GM12874 (cell line): Measurements from ENCODE around the gene VCAM1.

Source experiments
- CTCF ChIP-seq: IDR thresholded peaks from 2 replicates; pipeline ENCODE4 v1.5.1; 2011; ENCODE audit warnings: low read depth, mild to moderate bottlenecking, control low read depth, low read length, moderate library complexity; ENCODE audit not compliant: insufficient read depth

The VCAM1 gene

DNA sequence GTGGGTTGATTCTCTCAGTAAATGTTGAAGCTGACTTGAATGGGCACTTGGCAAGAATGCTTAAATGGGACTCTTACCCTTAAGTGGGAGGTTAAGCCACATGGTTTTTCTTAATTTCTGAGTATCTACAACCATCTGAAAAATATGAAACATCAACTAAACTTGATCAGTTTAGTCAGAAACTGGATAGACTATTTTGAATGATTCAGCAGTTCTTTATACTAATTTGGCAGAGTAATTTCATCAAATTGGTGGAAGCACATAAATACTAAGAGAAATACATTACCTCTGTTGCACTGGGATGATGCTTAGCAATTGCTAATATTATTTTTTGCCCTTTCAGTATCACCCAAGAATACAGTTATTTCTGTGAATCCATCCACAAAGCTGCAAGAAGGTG lies 4.7 kb downstream of the VCAM1 start:
- TF ChIP-seq CTCF: no peak

DNA sequence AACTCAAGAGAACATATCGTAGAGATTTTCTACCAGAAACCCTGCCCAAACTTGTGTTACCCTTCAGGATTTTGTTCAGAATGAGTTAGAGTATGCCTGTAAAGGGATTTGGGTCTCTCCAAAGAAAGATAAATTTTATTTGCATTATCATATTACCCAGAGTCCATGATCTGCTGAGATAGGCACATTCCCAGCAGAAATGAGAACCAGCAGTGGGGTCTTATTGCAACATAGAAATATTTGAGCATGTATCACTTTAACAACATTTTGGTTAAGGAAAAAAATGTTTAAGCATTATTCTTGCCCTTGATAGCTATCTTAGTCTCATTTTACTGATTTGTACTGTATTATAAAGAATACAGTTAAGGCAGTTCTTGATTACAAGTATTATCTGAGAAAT lies 10.6 kb downstream of the VCAM1 start:
- TF ChIP-seq CTCF: no peak

- TF ChIP-seq CTCF: no peak
Observed at GRCh38 chr1:100731309-100731708, 11.8 kb downstream of the VCAM1 start.

- no peak for TF ChIP-seq CTCF
Observed at GRCh38 chr1:100731758-100732157, 12.2 kb downstream of the VCAM1 start.

- no peak for TF ChIP-seq CTCF
Observed at GRCh38 chr1:100734676-100735075, 15.1 kb downstream of the VCAM1 start.

DNA sequence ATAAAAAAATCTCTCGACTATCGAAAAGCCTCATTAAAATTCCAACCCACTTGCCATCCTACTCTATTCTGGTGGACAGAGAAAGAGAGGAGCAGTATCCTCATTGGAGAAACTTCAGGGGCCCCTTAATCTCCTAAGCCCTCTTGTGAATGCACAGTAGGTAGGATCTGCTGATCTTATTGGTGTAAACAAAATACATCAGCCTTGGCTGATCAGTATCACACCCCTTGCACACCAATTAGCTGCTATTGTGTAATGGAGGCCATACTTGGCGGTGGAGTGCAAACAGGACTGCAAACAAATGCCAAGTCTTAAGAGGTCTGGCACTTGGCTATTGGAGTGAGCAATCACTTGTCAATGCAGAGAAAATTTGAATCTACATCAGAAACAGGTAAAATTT lies 15.7 kb downstream of the VCAM1 start:
- TF ChIP-seq CTCF: no peak

DNA sequence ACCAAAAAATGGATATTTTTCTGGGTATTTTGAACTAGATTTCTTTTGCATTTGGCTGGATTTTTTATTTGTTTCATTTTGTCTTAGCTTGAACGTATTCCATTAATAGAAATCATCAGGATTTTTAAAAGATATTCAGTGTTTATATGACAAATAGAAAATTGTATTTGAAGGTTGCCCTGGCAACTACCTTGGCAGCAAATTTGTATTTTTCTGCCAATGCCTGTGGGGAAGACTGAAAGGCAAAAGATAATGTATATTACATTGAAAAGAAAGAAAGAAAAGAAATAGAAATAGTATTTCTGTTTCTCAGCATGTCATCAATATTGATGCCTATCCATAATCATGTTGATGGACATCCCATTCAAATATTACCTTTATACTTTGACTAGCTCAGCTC lies 16.8 kb downstream of the VCAM1 start:
- TF ChIP-seq CTCF: no peak

DNA sequence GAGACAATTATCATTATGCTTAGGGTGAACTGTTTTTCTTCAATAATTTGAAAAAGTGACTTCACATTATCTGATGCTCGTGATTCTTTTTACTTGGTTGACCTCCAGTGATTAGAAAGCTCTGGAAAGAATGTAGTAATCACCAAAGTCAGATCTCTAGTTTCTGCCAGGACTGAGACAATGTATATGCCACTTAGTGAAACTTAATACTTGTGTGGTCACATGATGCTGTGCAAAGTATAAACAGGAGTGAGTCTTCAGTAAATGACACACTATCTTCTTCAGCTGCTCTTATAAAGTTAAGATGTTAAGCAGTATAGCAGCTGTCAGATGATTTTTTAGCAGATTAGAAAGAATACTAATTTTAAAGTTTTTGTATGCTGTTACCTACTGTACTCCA lies 17.2 kb downstream of the VCAM1 start:
- TF ChIP-seq CTCF: no peak
